Measurements from ENCODE around the gene CAMTA1. TPM values are rescaled to one million over a fixed set of nuclear protein-coding genes. Genes with fewer than 3 reads are reported as not detected.

Gene CAMTA1
- total RNA-seq, 2 experiments from 2014 or later = 43.9 to 73.3 TPM

- intact Hi-C loops (cut with micrococcal nuclease; ENCODE audit: unreplicated experiment) = no loop called here
- no peaks in the 10 kb centered on the region for H3K36me3 ChIP-seq (ENCODE audit: insufficient read depth, low read length)
- H3K27ac ChIP-seq (ENCODE audit: low read depth, low read length, poor library complexity, severe bottlenecking) = no peak overlapping the region
- no peaks in the 10 kb centered on the region for H3K79me2 ChIP-seq (ENCODE audit: insufficient read depth, low read depth, low read length)
- ChIA-PET POLR2A (interaction anchor here (0.5 kb wide), 1 partner anchor 74 kb away, joined by 5 read pairs; no protein-coding TSS in a partner anchor), CTCF (ENCODE audit: unreplicated experiment) (no interaction called here)
- TF ChIP-seq EZH2phosphoT487 (IDR thresholded peaks at IDR 0.05; ENCODE audit: borderline replicate concordance, low read depth, low read length) (no peak), CTCF (conservative IDR thresholded peaks at IDR 0.05; ENCODE audit: low read length) (no peak)
- H3K4me1 ChIP-seq (ENCODE audit: insufficient read depth, low read length, poor library complexity, severe bottlenecking) = no peaks in the 10 kb centered on the region
- H3K9me2 ChIP-seq (ENCODE audit: insufficient read depth, low read length) = no peaks in the 10 kb centered on the region
- H2AFZ ChIP-seq (ENCODE audit: low read length) = no peak overlapping the region
- no peaks in the 10 kb centered on the region for H4K20me1 ChIP-seq (ENCODE audit: insufficient read depth, low read length)
- no peak for DNase-seq (ENCODE audit: low spot score)
- BruUV-seq (replicated peaks) = no TSS peak
- H3K4me3 ChIP-seq (ENCODE audit: low read depth, low read length, poor library complexity, severe bottlenecking) = no peak overlapping the region
- H3K9me3 ChIP-seq (ENCODE audit: low read length) = no peaks in the 10 kb centered on the region
- H3K4me2 ChIP-seq (ENCODE audit: low read length) = no peak overlapping the region
Measured at GRCh38 chr1:7632681-7633080, 847.4 kb downstream of the CAMTA1 start.

- H2AFZ ChIP-seq (ENCODE audit: low read length) = no peak overlapping the region
- no peak overlapping the region for H3K27ac ChIP-seq (ENCODE audit: low read depth, low read length, poor library complexity, severe bottlenecking)
- no peak for DNase-seq (ENCODE audit: low spot score)
- TF ChIP-seq CTCF (conservative IDR thresholded peaks at IDR 0.05; ENCODE audit: low read length) (no peak), EZH2phosphoT487 (IDR thresholded peaks at IDR 0.05; ENCODE audit: borderline replicate concordance, low read depth, low read length) (no peak)
- BruUV-seq (replicated peaks) = no TSS peak
- H3K4me2 ChIP-seq (ENCODE audit: low read length) = no peak overlapping the region
- H3K9me3 ChIP-seq (ENCODE audit: low read length) = no peaks in the 10 kb centered on the region
- H4K20me1 ChIP-seq (ENCODE audit: insufficient read depth, low read length) = no peaks in the 10 kb centered on the region
- no peaks in the 10 kb centered on the region for H3K4me1 ChIP-seq (ENCODE audit: insufficient read depth, low read length, poor library complexity, severe bottlenecking)
- intact Hi-C loops (cut with micrococcal nuclease; ENCODE audit: unreplicated experiment) = no loop called here
- ChIA-PET POLR2A (no interaction called here), CTCF (ENCODE audit: unreplicated experiment) (no interaction called here)
- H3K9me2 ChIP-seq (ENCODE audit: insufficient read depth, low read length) = no peaks in the 10 kb centered on the region
- no peaks in the 10 kb centered on the region for H3K36me3 ChIP-seq (ENCODE audit: insufficient read depth, low read length)
- no peak overlapping the region for H3K4me3 ChIP-seq (ENCODE audit: low read depth, low read length, poor library complexity, severe bottlenecking)
- no peaks in the 10 kb centered on the region for H3K79me2 ChIP-seq (ENCODE audit: insufficient read depth, low read depth, low read length)
Measured at GRCh38 chr1:7633506-7634245, 848.4 kb downstream of the CAMTA1 start.

DNA sequence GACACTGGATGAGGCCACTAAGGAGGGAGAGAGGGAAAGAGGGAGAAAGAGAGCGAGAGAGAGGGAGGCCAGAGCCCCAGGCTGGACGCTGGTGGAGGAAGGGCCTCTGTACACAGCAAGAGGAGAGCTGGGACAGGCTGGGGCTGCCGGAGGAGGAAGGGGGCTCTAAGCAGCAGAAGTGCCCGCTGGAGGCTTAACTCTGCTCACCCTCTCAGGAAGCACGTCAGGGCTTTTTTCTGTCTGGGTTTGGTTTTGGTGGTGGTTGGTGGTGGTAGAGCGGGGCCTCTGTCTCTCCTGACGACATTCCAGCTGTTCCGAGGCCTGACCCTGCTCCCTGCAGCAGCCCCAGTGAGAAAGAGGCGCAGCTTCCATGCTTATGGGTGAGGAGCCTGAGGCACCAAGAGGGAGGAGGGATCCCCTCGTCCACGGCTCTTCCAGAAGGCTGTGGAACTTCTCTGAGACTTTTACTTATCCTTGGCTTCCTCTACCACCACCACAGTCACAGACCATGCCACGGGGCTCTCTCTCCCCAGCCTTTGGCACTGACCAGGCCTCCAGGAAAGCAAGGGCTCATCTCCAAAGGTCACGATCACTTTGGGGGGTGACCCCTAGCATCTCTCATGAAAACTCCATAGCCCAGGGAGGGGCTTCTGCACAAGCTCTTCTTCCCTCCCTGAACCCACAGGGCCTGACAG, 849.4 kb downstream of the CAMTA1 start:
- no peak overlapping the region for H3K4me2 ChIP-seq (ENCODE audit: low read length)
- intact Hi-C loops (cut with micrococcal nuclease; ENCODE audit: unreplicated experiment) = no loop called here
- no peak overlapping the region for H3K4me3 ChIP-seq (ENCODE audit: low read depth, low read length, poor library complexity, severe bottlenecking)
- no peaks in the 10 kb centered on the region for H3K9me2 ChIP-seq (ENCODE audit: insufficient read depth, low read length)
- DNase-seq (ENCODE audit: low spot score) = no peak
- no peak overlapping the region for H2AFZ ChIP-seq (ENCODE audit: low read length)
- no peak overlapping the region for H3K27ac ChIP-seq (ENCODE audit: low read depth, low read length, poor library complexity, severe bottlenecking)
- no peaks in the 10 kb centered on the region for H3K79me2 ChIP-seq (ENCODE audit: insufficient read depth, low read depth, low read length)
- BruUV-seq (replicated peaks) = no TSS peak
- H3K9me3 ChIP-seq (ENCODE audit: low read length) = no peaks in the 10 kb centered on the region
- no peaks in the 10 kb centered on the region for H4K20me1 ChIP-seq (ENCODE audit: insufficient read depth, low read length)
- no peaks in the 10 kb centered on the region for H3K4me1 ChIP-seq (ENCODE audit: insufficient read depth, low read length, poor library complexity, severe bottlenecking)
- POLR2A ChIA-PET = interaction anchor here (0.7 kb wide), 1 partner anchor 54 kb away, joined by 3 read pairs; no protein-coding TSS in a partner anchor
- H3K36me3 ChIP-seq (ENCODE audit: insufficient read depth, low read length) = no peaks in the 10 kb centered on the region
- CTCF ChIA-PET (ENCODE audit: unreplicated experiment) = no interaction called here
- TF ChIP-seq CTCF (conservative IDR thresholded peaks at IDR 0.05; ENCODE audit: low read length) (no peak), EZH2phosphoT487 (IDR thresholded peaks at IDR 0.05; ENCODE audit: borderline replicate concordance, low read depth, low read length) (no peak)
